IPS DF 6.9 (cell line): ENCODE results near the gene TAF4B.

Experiments used
- DNase-seq: peaks from one replicate; pipeline ENCODE4 v3.0.0-alpha.2; 2013; ENCODE audit warnings: low read depth, low spot score
- H3K27ac ChIP-seq: one replicate; pipeline ENCODE4 v1.5.1; 2013; ENCODE audit warnings: low read length, control low read depth
- H3K27me3 ChIP-seq: 2 replicates; pipeline ENCODE4 v1.6.1; 2013; ENCODE audit warnings: mild to moderate bottlenecking, low read length; ENCODE audit not compliant: control insufficient read depth, insufficient read depth
- H3K36me3 ChIP-seq: 2 replicates; pipeline ENCODE4 v1.6.1; 2013; ENCODE audit warnings: low read length; ENCODE audit not compliant: control insufficient read depth, insufficient read depth
- H3K4me1 ChIP-seq: 2 replicates; pipeline ENCODE4 v1.6.1; 2013; ENCODE audit warnings: low read length; ENCODE audit not compliant: control insufficient read depth, insufficient read depth
- H3K4me3 ChIP-seq: 2 replicates; pipeline ENCODE4 v1.5.1; 2013; ENCODE audit warnings: mild to moderate bottlenecking, low read length
- H3K9me3 ChIP-seq: 2 replicates; pipeline ENCODE4 v1.6.1; 2013; ENCODE audit warnings: low read length, inconsistent platforms; ENCODE audit not compliant: control insufficient read depth, insufficient read depth
- WGBS: extraction: QIAGEN DNeasy Blood & Tissue Kit; methylation state at CpG from one replicate; pipeline ENCODE4 v1.1.7; 2013; ENCODE audit warnings: mixed read lengths, missing lambda C conversion rate; ENCODE audit not compliant: insufficient read length, insufficient coverage; 5-methylcytosine and 5-hydroxymethylcytosine counted together

Gene TAF4B

GRCh38 chr18:26304511-26304910, 78.3 kb downstream of the TAF4B start:
- H3K27me3 ChIP-seq: no peaks in the 10 kb centered on the region
- H3K4me1 ChIP-seq: no peaks in the 10 kb centered on the region
- H3K9me3 ChIP-seq: no peaks in the 10 kb centered on the region
- no peaks in the 10 kb centered on the region for H3K36me3 ChIP-seq
- H3K4me3 ChIP-seq: no peak overlapping the region
- no peak for DNase-seq
- H3K27ac ChIP-seq: no peak overlapping the region
- WGBS: no CpG with 5 or more reads among the region's 1 CpG

- H3K36me3 ChIP-seq: no peaks in the 10 kb centered on the region
- no peaks in the 10 kb centered on the region for H3K27me3 ChIP-seq
- no peaks in the 10 kb centered on the region for H3K4me1 ChIP-seq
- no CpG with 5 or more reads among the region's 3 CpGs for WGBS
- H3K27ac ChIP-seq: no peak overlapping the region
- H3K9me3 ChIP-seq: no peaks in the 10 kb centered on the region
- H3K4me3 ChIP-seq: no peak overlapping the region
- DNase-seq: no peak
These were observed 81.0 kb downstream of the TAF4B start for GRCh38 chr18:26307161-26307773.

GRCh38 chr18:26309281-26309680, 83.0 kb downstream of the TAF4B start:
- Histone ChIP-seq H3K36me3 (no peaks in the 10 kb centered on the region), H3K9me3 (no peaks in the 10 kb centered on the region), H3K4me3 (no peak overlapping the region), H3K27ac (no peak overlapping the region), H3K27me3 (no peaks in the 10 kb centered on the region), H3K4me1 (no peaks in the 10 kb centered on the region)
- no peak for DNase-seq
- no CpG with 5 or more reads among the region's 1 CpG for WGBS

GRCh38 chr18:26312199-26312598, 86.0 kb downstream of the TAF4B start:
- H3K4me1 ChIP-seq: no peaks in the 10 kb centered on the region
- H3K36me3 ChIP-seq: no peaks in the 10 kb centered on the region
- no peak overlapping the region for H3K27ac ChIP-seq
- no peaks in the 10 kb centered on the region for H3K27me3 ChIP-seq
- H3K9me3 ChIP-seq: no peaks in the 10 kb centered on the region
- no peak for DNase-seq
- WGBS: no CpG with 5 or more reads among the region's 1 CpG
- H3K4me3 ChIP-seq: no peak overlapping the region

GRCh38 chr18:26317398-26317797, 91.2 kb downstream of the TAF4B start:
- no peak overlapping the region for H3K4me3 ChIP-seq
- H3K9me3 ChIP-seq: no peaks in the 10 kb centered on the region
- H3K27ac ChIP-seq: no peak overlapping the region
- no peaks in the 10 kb centered on the region for H3K4me1 ChIP-seq
- DNase-seq: no peak
- H3K36me3 ChIP-seq: no peaks in the 10 kb centered on the region
- no CpG with 5 or more reads among the region's 3 CpGs for WGBS
- no peaks in the 10 kb centered on the region for H3K27me3 ChIP-seq

GRCh38 chr18:26320686-26321085, 94.4 kb downstream of the TAF4B start:
- H3K9me3 ChIP-seq: no peaks in the 10 kb centered on the region
- no peaks in the 10 kb centered on the region for H3K36me3 ChIP-seq
- H3K27ac ChIP-seq: no peak overlapping the region
- H3K4me1 ChIP-seq: no peaks in the 10 kb centered on the region
- no CpG with 5 or more reads among the region's 1 CpG for WGBS
- no peak for DNase-seq
- H3K27me3 ChIP-seq: no peaks in the 10 kb centered on the region
- H3K4me3 ChIP-seq: no peak overlapping the region

GRCh38 chr18:26322890-26323653, 96.8 kb downstream of the TAF4B start:
- DNase-seq: no peak
- Histone ChIP-seq H3K36me3 (no peaks in the 10 kb centered on the region), H3K27me3 (no peaks in the 10 kb centered on the region)

GRCh38 chr18:26325771-26326170, 99.5 kb downstream of the TAF4B start:
- Histone ChIP-seq H3K36me3 (0 out of 2 replicates have a peak, but pooled peaks cover 2% of the 10 kb centered on the region), H3K27ac (no peak overlapping the region), H3K4me3 (no peak overlapping the region), H3K27me3 (no peaks in the 10 kb centered on the region), H3K9me3 (no peaks in the 10 kb centered on the region), H3K4me1 (no peaks in the 10 kb centered on the region)
- no peak for DNase-seq
- WGBS: no CpG with 5 or more reads among the region's 2 CpGs

More at GRCh38 chr18:26322890-26323653, 96.8 kb downstream of the TAF4B start:
- H3K4me1 ChIP-seq: no peaks in the 10 kb centered on the region
- no peak overlapping the region for H3K27ac ChIP-seq
- no peaks in the 10 kb centered on the region for H3K9me3 ChIP-seq
- H3K4me3 ChIP-seq: no peak overlapping the region
- WGBS: no CpG with 5 or more reads among the region's 3 CpGs

- Histone ChIP-seq H3K9me3 (no peaks in the 10 kb centered on the region), H3K27ac (no peak overlapping the region), H3K4me1 (no peaks in the 10 kb centered on the region), H3K27me3 (no peaks in the 10 kb centered on the region), H3K4me3 (no peak overlapping the region), H3K36me3 (0 out of 2 replicates have a peak, but pooled peaks cover 2% of the 10 kb centered on the region)
- no CpG with 5 or more reads among the region's 3 CpGs for WGBS
- DNase-seq: no peak
These were observed 100.8 kb downstream of the TAF4B start for GRCh38 chr18:26327062-26327461.

GRCh38 chr18:26332991-26333390, 106.7 kb downstream of the TAF4B start:
- Histone ChIP-seq H3K4me3 (no peak overlapping the region), H3K4me1 (no peaks in the 10 kb centered on the region), H3K27me3 (no peaks in the 10 kb centered on the region), H3K27ac (no peak overlapping the region), H3K9me3 (no peaks in the 10 kb centered on the region), H3K36me3 (0 out of 2 replicates have a peak, but pooled peaks cover 2% of the 10 kb centered on the region)
- no peak for DNase-seq
- whole genome bisulfite sequencing: no CpG with 5 or more reads among the region's 1 CpG
